B cell (primary cell): Measurements from ENCODE around the gene FOXK1.

Experiments used
- CTCF ChIP-seq: fragments of 200-600 bp; IDR thresholded peaks from one replicate; pipeline ENCODE4 v1.8.0; 2022; ENCODE audit warnings: antibody characterized with exemption, mild to moderate bottlenecking
- EZH2 ChIP-seq: IDR thresholded peaks from 2 replicates; pipeline ENCODE4 v1.6.1; 2012; ENCODE audit warnings: borderline replicate concordance, low read depth, mild to moderate bottlenecking, moderate library complexity, low read length; ENCODE audit not compliant: insufficient read depth, poor library complexity, severe bottlenecking

GRCh38 chr7:4722308-4722707 lies 40.2 kb downstream of the FOXK1 start:
- TF ChIP-seq CTCF (no peak), EZH2 (no peak)
